ENCODE data around the gene KATNIP.
"Not testable (repeated sequence)": the region's sequence is repeated elsewhere in the genome, so short reads cannot be mapped to it uniquely, and the experiment has no call there.

The KATNIP gene

GRCh38 chr16:27570986-27571385 lies 21.0 kb downstream of the KATNIP start:
- H3K36me3 ChIP-seq (ENCODE audit: control insufficient read depth, insufficient read depth, low read length); H3K4me3 ChIP-seq (ENCODE audit: low read length); H3K27me3 ChIP-seq (ENCODE audit: control insufficient read depth, insufficient read depth, low read length); H3K9ac ChIP-seq (ENCODE audit: low read length); H3K4me1 ChIP-seq (ENCODE audit: control insufficient read depth, insufficient read depth, low read length); H3K27ac ChIP-seq (ENCODE audit: low read depth, low read length): not testable (repeated sequence)

GRCh38 chr16:27571433-27572326 lies 21.7 kb downstream of the KATNIP start:
- Histone ChIP-seq H3K9ac (ENCODE audit: low read length) (no peak overlapping the region), H3K36me3 (ENCODE audit: control insufficient read depth, insufficient read depth, low read length) (no peaks in the 10 kb centered on the region), H3K27me3 (ENCODE audit: control insufficient read depth, insufficient read depth, low read length) (no peaks in the 10 kb centered on the region), H3K4me1 (ENCODE audit: control insufficient read depth, insufficient read depth, low read length) (no peaks in the 10 kb centered on the region), H3K4me3 (ENCODE audit: low read length) (no peak overlapping the region), H3K27ac (ENCODE audit: low read depth, low read length) (no peak overlapping the region)

GRCh38 chr16:27572711-27573110 lies 22.8 kb downstream of the KATNIP start:
- Histone ChIP-seq H3K36me3 (ENCODE audit: control insufficient read depth, insufficient read depth, low read length) (no peaks in the 10 kb centered on the region), H3K27me3 (ENCODE audit: control insufficient read depth, insufficient read depth, low read length) (no peaks in the 10 kb centered on the region), H3K9ac (ENCODE audit: low read length) (no peak overlapping the region), H3K4me1 (ENCODE audit: control insufficient read depth, insufficient read depth, low read length) (no peaks in the 10 kb centered on the region), H3K4me3 (ENCODE audit: low read length) (no peak overlapping the region), H3K27ac (ENCODE audit: low read depth, low read length) (no peak overlapping the region)

- peaks cover 4% of the 10 kb centered on the region for H3K4me1 ChIP-seq (ENCODE audit: control insufficient read depth, insufficient read depth, low read length)
- no peak overlapping the region for H3K27ac ChIP-seq (ENCODE audit: low read depth, low read length)
- no peak overlapping the region for H3K9ac ChIP-seq (ENCODE audit: low read length)
- no peak overlapping the region for H3K4me3 ChIP-seq (ENCODE audit: low read length)
- H3K27me3 ChIP-seq (ENCODE audit: control insufficient read depth, insufficient read depth, low read length): no peaks in the 10 kb centered on the region
- no peaks in the 10 kb centered on the region for H3K36me3 ChIP-seq (ENCODE audit: control insufficient read depth, insufficient read depth, low read length)
Observed at GRCh38 chr16:27576729-27577128, 26.8 kb downstream of the KATNIP start.

- H3K4me3 ChIP-seq (ENCODE audit: low read length): no peak overlapping the region
- H3K4me1 ChIP-seq (ENCODE audit: control insufficient read depth, insufficient read depth, low read length): peaks cover 4% of the 10 kb centered on the region
- no peaks in the 10 kb centered on the region for H3K27me3 ChIP-seq (ENCODE audit: control insufficient read depth, insufficient read depth, low read length)
- H3K36me3 ChIP-seq (ENCODE audit: control insufficient read depth, insufficient read depth, low read length): no peaks in the 10 kb centered on the region
- H3K9ac ChIP-seq (ENCODE audit: low read length): no peak overlapping the region
- H3K27ac ChIP-seq (ENCODE audit: low read depth, low read length): no peak overlapping the region
Observed at GRCh38 chr16:27579087-27579980, 29.4 kb downstream of the KATNIP start.

- no peaks in the 10 kb centered on the region for H3K27me3 ChIP-seq (ENCODE audit: control insufficient read depth, insufficient read depth, low read length)
- no peak overlapping the region for H3K27ac ChIP-seq (ENCODE audit: low read depth, low read length)
- H3K4me1 ChIP-seq (ENCODE audit: control insufficient read depth, insufficient read depth, low read length): peaks cover 4% of the 10 kb centered on the region
- H3K36me3 ChIP-seq (ENCODE audit: control insufficient read depth, insufficient read depth, low read length): no peaks in the 10 kb centered on the region
- H3K4me3 ChIP-seq (ENCODE audit: low read length): no peak overlapping the region
- no peak overlapping the region for H3K9ac ChIP-seq (ENCODE audit: low read length)
Observed at GRCh38 chr16:27582883-27583282, 32.9 kb downstream of the KATNIP start.

GRCh38 chr16:27583634-27584033 lies 33.7 kb downstream of the KATNIP start:
- Histone ChIP-seq H3K36me3 (ENCODE audit: control insufficient read depth, insufficient read depth, low read length) (no peaks in the 10 kb centered on the region), H3K4me1 (ENCODE audit: control insufficient read depth, insufficient read depth, low read length) (peaks cover 4% of the 10 kb centered on the region), H3K9ac (ENCODE audit: low read length) (no peak overlapping the region), H3K4me3 (ENCODE audit: low read length) (no peak overlapping the region), H3K27me3 (ENCODE audit: control insufficient read depth, insufficient read depth, low read length) (no peaks in the 10 kb centered on the region), H3K27ac (ENCODE audit: low read depth, low read length) (no peak overlapping the region)

- H3K4me3 ChIP-seq (ENCODE audit: low read length): no peak overlapping the region
- H3K9ac ChIP-seq (ENCODE audit: low read length): no peak overlapping the region
- H3K27ac ChIP-seq (ENCODE audit: low read depth, low read length): no peak overlapping the region
- H3K4me1 ChIP-seq (ENCODE audit: control insufficient read depth, insufficient read depth, low read length): no peaks in the 10 kb centered on the region
- H3K27me3 ChIP-seq (ENCODE audit: control insufficient read depth, insufficient read depth, low read length): no peaks in the 10 kb centered on the region
- no peaks in the 10 kb centered on the region for H3K36me3 ChIP-seq (ENCODE audit: control insufficient read depth, insufficient read depth, low read length)
Observed at GRCh38 chr16:27585200-27585599, 35.3 kb downstream of the KATNIP start.

GRCh38 chr16:27586711-27587110 lies 36.8 kb downstream of the KATNIP start:
- Histone ChIP-seq H3K4me3 (ENCODE audit: low read length) (no peak overlapping the region), H3K36me3 (ENCODE audit: control insufficient read depth, insufficient read depth, low read length) (no peaks in the 10 kb centered on the region), H3K27me3 (ENCODE audit: control insufficient read depth, insufficient read depth, low read length) (no peaks in the 10 kb centered on the region), H3K9ac (ENCODE audit: low read length) (no peak overlapping the region), H3K4me1 (ENCODE audit: control insufficient read depth, insufficient read depth, low read length) (no peaks in the 10 kb centered on the region), H3K27ac (ENCODE audit: low read depth, low read length) (no peak overlapping the region)

GRCh38 chr16:27588057-27588456 lies 38.1 kb downstream of the KATNIP start:
- Histone ChIP-seq H3K36me3 (ENCODE audit: control insufficient read depth, insufficient read depth, low read length) (no peaks in the 10 kb centered on the region), H3K4me3 (ENCODE audit: low read length) (no peak overlapping the region), H3K27ac (ENCODE audit: low read depth, low read length) (no peak overlapping the region), H3K4me1 (ENCODE audit: control insufficient read depth, insufficient read depth, low read length) (no peaks in the 10 kb centered on the region), H3K27me3 (ENCODE audit: control insufficient read depth, insufficient read depth, low read length) (no peaks in the 10 kb centered on the region), H3K9ac (ENCODE audit: low read length) (no peak overlapping the region)

GRCh38 chr16:27591837-27592236 lies 41.9 kb downstream of the KATNIP start:
- H3K4me3 ChIP-seq (ENCODE audit: low read length): no peak overlapping the region
- H3K27ac ChIP-seq (ENCODE audit: low read depth, low read length): no peak overlapping the region

GRCh38 chr16:27595475-27595874 lies 45.5 kb downstream of the KATNIP start:
- Histone ChIP-seq H3K4me3 (ENCODE audit: low read length) (no peak overlapping the region), H3K4me1 (ENCODE audit: control insufficient read depth, insufficient read depth, low read length) (no peaks in the 10 kb centered on the region), H3K36me3 (ENCODE audit: control insufficient read depth, insufficient read depth, low read length) (no peaks in the 10 kb centered on the region), H3K27me3 (ENCODE audit: control insufficient read depth, insufficient read depth, low read length) (no peaks in the 10 kb centered on the region), H3K9ac (ENCODE audit: low read length) (no peak overlapping the region), H3K27ac (ENCODE audit: low read depth, low read length) (no peak overlapping the region)

More at GRCh38 chr16:27591837-27592236, 41.9 kb downstream of the KATNIP start:
- H3K36me3 ChIP-seq (ENCODE audit: control insufficient read depth, insufficient read depth, low read length): no peaks in the 10 kb centered on the region
- H3K27me3 ChIP-seq (ENCODE audit: control insufficient read depth, insufficient read depth, low read length): no peaks in the 10 kb centered on the region
- no peaks in the 10 kb centered on the region for H3K4me1 ChIP-seq (ENCODE audit: control insufficient read depth, insufficient read depth, low read length)
- H3K9ac ChIP-seq (ENCODE audit: low read length): no peak overlapping the region

Data from rectal smooth muscle tissue (tissue), 1 donor.